NCI-H1436 treated with DMSO at 0.1 percent for 48 hours (cell line): ENCODE measurements around the gene NEDD4.
"Not testable (repeated sequence)": the region's sequence is repeated elsewhere in the genome, so short reads cannot be mapped to it uniquely, and the experiment has no call there.

Experiments
- DNase-seq: peaks from one replicate; lab custom pipeline; 2025; lab: John Stamatoyannopoulos, UW

The NEDD4 gene

DNA sequence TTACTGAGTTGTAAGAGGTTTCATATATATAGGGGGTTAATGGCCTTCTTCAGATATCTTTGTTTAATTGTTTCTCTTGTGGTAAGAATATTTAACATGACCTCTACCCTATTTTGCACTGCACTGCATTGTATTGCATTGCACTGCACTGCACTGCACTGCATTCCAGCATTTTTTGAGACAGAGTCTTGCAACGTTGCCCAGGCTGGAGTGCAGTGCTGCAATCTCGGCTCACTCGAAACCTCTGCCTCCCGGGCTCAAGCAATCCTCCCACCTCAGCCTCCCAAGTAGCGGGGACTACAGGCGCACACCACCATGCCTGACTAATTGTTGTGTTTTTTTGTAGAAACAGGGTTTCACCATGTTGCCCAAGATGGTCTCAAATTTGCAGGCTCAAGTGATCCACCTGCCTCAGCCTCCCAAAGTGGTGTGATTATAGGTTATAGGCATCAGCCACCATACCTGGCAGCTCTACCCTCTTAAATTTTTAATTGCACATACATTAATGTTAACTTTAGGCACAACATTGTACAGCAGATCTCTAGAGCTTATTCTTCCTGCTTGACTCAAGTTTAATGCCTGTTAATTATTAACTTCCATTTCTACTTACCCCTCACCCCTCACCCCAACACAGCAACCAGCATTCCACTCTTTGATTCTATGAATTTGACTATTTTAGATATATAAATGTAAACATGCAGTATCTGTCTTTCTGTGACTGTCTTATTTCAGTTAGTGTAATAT, 38.4 kb downstream of the NEDD4 start:
- no peak for DNase-seq

GRCh38 chr15:55952501-55953274, 40.7 kb downstream of the NEDD4 start:
- DNase-seq, result not testable (repeated sequence)

DNA sequence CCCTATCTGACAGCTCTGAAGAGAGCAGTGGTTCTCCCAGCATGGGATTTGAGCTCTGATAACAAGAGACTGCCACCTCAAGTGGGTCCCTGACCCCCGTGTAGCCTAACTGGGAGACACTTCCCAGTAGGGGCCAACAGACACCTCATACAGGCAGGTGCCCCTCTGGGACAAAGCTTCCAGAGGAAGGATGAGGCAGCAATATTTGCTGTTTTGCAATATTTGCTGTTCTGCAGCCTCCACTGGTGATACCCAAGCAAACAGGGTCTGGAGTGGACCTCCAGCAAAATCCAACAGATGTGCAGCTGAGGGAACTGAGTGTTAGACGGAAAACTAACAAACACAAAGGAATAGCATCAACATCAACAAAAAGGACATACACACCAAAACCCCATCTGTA, 48.8 kb downstream of the NEDD4 start:
- not testable (repeated sequence) for DNase-seq

DNA sequence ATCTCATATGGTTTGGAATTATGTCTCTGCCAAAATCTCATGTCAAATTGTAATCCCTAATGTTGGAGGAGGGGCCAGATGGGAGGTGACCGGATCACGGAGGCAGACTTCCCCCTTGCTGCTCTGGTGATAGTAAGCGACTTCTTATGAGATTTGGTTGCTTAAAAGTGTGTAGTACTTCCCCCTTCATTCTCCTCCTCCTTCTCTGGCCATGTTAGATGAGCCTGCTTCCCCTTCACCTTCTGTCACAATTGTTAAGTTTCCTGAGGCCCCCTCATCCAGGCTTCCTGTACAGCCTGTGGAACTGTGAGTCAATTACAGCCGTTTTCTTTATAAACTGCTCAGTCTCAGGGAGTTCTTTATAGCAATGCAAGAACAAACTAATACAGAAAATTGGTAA, 51.1 kb downstream of the NEDD4 start:
- no peak for DNase-seq

DNA sequence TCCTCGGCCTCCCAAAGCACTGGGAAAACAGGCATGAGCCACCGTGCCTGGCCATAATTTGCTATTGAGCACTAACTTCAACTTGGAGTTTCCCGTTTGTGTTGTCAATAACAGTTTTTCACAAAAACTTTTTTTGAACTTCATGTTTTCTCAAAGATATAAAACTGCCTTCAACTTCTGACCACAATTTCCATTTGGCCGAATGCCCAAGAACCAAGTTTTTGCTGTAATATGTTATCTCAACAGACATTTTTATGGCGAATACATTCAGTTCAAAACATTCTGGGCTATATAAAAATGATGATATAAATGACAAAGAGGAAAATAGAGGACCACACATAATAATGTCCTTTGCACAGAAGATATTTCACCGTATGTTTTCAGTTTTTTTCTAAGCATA, 56.4 kb downstream of the NEDD4 start:
- no peak for DNase-seq

DNA sequence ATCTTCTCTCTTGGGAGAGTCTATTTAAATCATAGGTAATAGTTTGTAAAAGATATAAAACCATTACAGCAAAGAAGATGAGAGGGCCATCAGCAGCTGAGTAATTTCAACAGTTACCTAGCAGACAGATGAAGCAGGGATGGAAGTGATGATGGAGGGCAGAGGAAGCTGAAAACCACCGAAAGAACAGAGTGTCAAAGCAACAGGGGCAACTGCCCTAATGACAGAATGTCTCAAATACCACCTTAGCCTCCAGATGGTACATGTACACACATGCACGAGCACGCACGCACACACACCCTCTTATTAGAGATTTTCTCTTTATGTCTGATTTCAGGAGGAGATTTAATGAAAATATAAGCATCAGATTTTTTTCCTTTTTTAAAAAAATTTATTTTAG, 64.5 kb downstream of the NEDD4 start:
- no peak for DNase-seq

GRCh38 chr15:55921744-55922143, 71.7 kb downstream of the NEDD4 start:
- DNase-seq, result no peak

DNA sequence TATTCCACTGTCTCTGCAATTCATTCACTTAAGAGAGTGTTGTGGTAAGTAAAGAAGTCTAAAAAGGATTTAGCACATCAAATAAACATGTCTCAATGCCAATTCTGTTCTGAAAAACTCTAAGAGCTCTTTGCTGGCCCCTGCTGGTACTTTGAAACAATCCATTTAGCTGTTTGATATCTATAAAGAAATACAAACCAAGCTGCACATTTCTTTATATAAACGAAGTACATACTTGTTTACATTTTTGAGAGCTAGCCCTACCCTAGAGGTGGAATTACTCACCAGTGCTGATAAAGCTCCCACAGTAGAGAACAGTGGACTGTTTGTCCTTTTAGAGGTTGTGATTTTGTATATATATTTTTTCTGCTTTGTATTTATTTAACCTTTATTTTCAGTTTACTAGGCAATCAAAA, 75.5 kb downstream of the NEDD4 start:
- DNase-seq, result no peak

DNA sequence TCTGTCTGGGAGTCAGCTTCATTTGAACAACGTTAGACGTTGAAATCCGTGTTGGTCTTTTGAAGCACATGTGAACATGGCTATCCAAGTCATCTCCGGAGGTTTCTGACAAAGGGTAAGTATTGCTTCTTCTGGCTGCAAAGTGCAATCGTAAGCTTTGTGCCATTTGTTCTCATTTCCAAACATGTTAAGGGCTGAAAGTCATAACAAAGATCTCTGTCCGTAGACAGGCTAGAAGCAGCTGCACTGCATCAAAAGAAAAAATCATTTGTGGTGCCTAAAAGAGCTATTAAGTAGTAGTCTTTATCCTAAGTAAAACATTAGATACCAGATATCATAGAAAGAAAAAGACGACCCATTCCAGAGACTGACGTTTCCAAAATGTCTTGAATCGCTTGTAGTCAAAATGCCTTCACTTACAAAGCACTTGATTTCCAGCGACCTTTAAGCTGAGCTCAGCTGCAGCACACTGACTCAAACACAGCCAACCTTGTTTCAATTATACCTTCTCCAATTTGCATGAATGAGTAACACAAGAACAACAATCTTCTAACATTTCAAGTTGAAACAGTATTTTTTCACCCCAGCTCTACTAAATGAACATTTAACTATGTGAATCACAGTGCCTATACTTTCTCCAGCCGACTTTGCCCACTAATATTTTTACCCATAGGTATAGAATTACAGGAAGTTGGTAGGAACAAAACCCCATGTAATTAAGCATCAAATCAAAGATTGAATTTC, 76.6 kb downstream of the NEDD4 start:
- no peak for DNase-seq

- DNase-seq, result no peak
These were observed 77.4 kb downstream of the NEDD4 start for GRCh38 chr15:55915876-55916567.

DNA sequence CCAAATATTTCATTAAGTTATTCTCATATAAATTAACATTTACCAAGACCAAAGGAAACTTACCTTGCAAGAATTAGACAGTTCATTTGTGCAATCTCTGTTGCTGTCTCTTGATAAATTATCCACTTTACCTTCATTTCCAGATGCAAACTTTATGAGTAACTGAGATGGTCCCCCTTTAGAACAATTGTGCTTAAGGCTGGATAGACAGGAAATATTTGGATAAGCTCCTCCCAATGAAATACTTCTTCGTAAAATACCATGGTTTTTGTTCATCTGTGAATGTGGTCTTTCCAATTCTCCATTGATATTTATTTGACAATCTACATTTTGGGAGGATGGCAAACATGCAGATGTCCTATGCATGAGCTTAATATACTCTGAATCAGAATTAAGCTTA, 78.2 kb downstream of the NEDD4 start:
- DNase-seq, result no peak

DNA sequence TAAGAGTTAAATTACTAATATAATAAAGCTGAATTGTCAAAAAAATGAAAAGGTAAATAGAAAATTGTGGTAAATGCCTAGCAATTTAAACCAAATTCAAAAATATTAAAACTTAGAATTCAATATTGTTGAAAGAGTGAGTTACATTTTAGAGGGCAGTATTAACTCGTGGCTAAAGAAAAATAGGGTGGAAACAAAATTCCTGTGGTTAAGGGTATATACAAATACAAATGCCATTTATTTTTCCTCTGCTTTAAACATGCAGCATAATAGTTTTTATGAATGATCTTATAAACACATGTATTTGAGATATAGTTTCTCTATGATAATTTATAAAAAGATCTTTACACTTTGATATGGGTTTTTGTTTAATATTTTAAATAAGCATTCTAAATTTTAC, 79.0 kb downstream of the NEDD4 start:
- no peak for DNase-seq

- no peak for DNase-seq
These were observed 80.4 kb downstream of the NEDD4 start for GRCh38 chr15:55912982-55913381.

- no peak for DNase-seq
These were observed 84.2 kb downstream of the NEDD4 start for GRCh38 chr15:55909036-55909811.

DNA sequence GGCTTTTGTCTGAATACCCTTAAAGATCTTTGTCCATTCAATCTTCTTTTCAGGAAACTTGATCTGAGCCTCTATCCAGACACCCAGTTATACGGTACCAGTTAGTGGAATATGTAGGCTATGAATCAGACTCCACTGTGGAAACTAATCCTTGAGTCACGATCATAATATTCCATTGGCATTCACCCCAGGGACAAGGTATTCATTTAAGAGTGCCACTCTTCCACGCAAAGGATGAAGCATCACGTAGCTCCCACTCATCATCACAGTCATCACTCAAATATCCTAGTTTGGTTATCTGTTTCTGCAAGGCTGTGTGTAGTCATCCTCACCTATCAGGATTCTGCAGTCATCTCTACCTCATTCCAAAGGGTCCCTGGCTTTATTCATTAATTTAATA, 85.6 kb downstream of the NEDD4 start:
- DNase-seq, result no peak

GRCh38 chr15:55902981-55903380, 90.4 kb downstream of the NEDD4 start:
- no peak for DNase-seq

DNA sequence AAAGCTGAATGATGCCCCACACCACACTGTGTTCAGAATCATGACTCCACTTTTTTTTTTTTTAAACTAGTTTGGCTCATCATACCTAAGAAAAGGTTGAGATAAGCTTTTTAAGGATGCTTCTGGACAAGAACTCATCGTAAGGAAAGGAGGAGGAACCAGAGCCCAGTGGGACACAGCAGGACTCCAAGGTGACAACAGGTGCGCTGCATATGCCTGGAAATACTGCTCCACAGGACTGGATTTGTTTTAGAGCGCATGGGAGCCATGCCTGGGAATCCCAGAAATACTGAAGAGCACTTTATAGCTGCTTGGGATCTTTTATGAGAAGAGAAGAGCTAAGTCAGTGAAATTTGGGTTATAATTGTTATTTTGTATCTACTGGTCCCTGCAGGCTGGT, 93.4 kb downstream of the NEDD4 start:
- DNase-seq, result no peak

DNA sequence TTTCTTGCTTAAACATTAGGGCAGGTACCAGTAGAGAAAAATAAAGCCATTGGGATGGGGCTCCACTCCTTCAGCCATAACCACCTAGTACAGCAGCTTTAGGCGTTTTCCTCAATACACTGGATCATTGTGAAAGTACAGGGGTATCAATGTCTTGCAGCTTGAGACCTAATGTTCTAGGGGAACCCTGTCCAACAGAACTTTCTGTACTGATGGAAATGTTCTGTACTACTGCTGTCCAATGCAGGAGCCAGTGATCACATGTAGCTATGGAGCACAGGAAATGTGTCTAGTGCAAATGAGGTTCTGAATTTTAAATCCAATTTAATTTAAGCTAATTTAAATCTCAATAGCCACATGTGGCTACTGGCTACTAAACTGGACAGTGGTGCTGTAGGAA, 93.9 kb downstream of the NEDD4 start:
- no peak for DNase-seq

GRCh38 chr15:55897560-55898336, 95.7 kb downstream of the NEDD4 start:
- no peak for DNase-seq

DNA sequence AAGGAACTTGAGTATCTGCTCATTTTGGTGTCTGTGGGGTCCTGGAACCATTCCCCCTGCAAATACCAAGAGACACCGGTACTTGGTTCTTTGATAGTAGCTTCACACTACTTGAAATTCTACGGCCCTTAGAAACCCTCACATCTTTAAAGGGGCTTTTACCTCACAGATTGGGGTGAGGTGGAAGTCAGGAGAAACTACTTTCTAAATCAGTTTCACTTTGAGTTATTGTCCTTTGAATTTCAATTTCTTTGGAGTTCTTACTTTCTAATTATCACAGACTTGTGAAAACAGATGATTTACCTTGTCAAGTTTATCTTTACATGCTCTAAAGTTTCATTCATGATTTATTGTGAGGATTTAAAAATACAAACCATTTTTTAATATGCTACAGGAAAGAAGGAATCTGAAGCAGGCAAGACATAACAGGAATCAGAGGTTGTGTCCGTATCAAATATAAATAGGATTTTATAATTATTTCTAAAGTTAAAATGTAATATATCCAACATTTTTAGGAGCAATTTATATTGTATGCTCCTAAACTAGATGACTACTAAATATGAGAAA, 98.9 kb downstream of the NEDD4 start:
- DNase-seq, result no peak
